Gastrocnemius medialis (tissue), 4 donors: ENCODE data around the gene FCRLB. TPM values are rescaled to one million over a fixed set of nuclear protein-coding genes. Genes with fewer than 3 reads are reported as not detected.

Experiments used
- ATAC-seq, 2 donors: fragments of 150-250 bp; one replicate each; pipeline ENCODE4 v1.9.1; 2016
- DNase-seq, 2 donors: peaks; one replicate each; pipeline ENCODE4 v3.0.0-alpha.2; 2019
- H3K27ac ChIP-seq, 4 donors: fragments of 200-600 bp; sonication (generic); 1 replicate in 1 of 4; 2 replicates in 3 of 4; pipeline ENCODE4 v1.5.1; 2016 to 2018; ENCODE audit warnings: mild to moderate bottlenecking in 2 of 4, moderate library complexity in 1 of 4
- H3K27me3 ChIP-seq, 3 donors: fragments of 200-600 bp; sonication (generic) in 2 of 3; 1 replicate in 1 of 3; 2 replicates in 2 of 3; pipeline versions ENCODE4 v1.5.1 to v1.6.0; 2016 to 2019; ENCODE audit warnings: mild to moderate bottlenecking in 1 of 3, moderate library complexity in 1 of 3
- H3K36me3 ChIP-seq, 2 donors: fragments of 200-600 bp; sonication (generic) in 1 of 2; one replicate each; pipeline ENCODE4 v1.5.1; 2017 to 2018
- H3K4me1 ChIP-seq, 2 donors: fragments of 200-600 bp; sonication (generic) in 1 of 2; one replicate each; pipeline ENCODE4 v1.5.1; 2016 to 2017; ENCODE audit warnings: mild to moderate bottlenecking in 2 of 2
- H3K4me3 ChIP-seq, 4 donors: fragments of 200-600 bp; sonication (generic) in 3 of 4; 1 replicate in 1 of 4; 2 replicates in 3 of 4; pipeline ENCODE4 v1.5.1; 2016 to 2019; ENCODE audit warnings: mild to moderate bottlenecking in 2 of 4
- H3K9me3 ChIP-seq, 3 donors: fragments of 200-600 bp; sonication (generic) in 2 of 3; 1 replicate in 1 of 3; 2 replicates in 2 of 3; pipeline ENCODE4 v1.5.1; 2016 to 2019
- CTCF ChIP-seq, 5 experiments: fragments of 450-650 bp in 3 of 5; fragments of 200-600 bp in 2 of 5; sonication (generic) in 2 of 5; IDR thresholded peaks in 4 of 5; conservative IDR thresholded peaks in 1 of 5; 1 replicate in 4 of 5; 2 replicates in 1 of 5; pipeline ENCODE4 v1.5.1; 2016 to 2019; ENCODE audit warnings: antibody characterized with exemption in 5 of 5, mild to moderate bottlenecking in 3 of 5, moderate library complexity in 3 of 5
- POLR2A ChIP-seq, 2 donors: fragments of 450-650 bp; IDR thresholded peaks; one replicate each; pipeline ENCODE4 v1.6.1; 2017; ENCODE audit warnings: antibody characterized with exemption in 2 of 2, mild to moderate bottlenecking in 2 of 2, moderate library complexity in 2 of 2
- in situ Hi-C, 4 donors: fragments of 200-750 bp; cut with MboI; loops; one replicate each; pipeline versions ENCODE4 v1.15.0 to v1.8.0; 2017; ENCODE audit warnings: low sequenced_read_pairs in 4 of 4
- intact Hi-C: fragments of 100-400 bp; cut with DNase I; formaldehyde crosslinking; loops from one replicate; pipeline ENCODE4 v1.15.1; 2023; ENCODE audit warnings: low total_unique reads
- total RNA-seq, 4 donors: library from RNA; depleted of rRNA; stranded (reverse); fragments of >200 nt; gene quantifications; one replicate each; pipeline versions ENCODE4 v1.1.0 to v1.2.3, GENCODE V29; 2016

FCRLB gene
- total RNA-seq, 4 donors from 2014 or later: not detected

GRCh38 chr1:161728376-161729226 is 7.3 kb downstream of the FCRLB start:
- H3K36me3 ChIP-seq: no peaks in the 10 kb centered on the region
- H3K27ac ChIP-seq: no peak overlapping the region
- no peak for ATAC-seq
- H3K4me1 ChIP-seq: peaks cover 1 to 14% of the 10 kb centered on the region in 2 donors
- H3K27me3 ChIP-seq: peaks cover 10 to 32% (median 10%) of the 10 kb centered on the region in 3 donors
- H3K9me3 ChIP-seq: no peaks in the 10 kb centered on the region
- H3K4me3 ChIP-seq: no peak overlapping the region
- in situ Hi-C loops (loop anchor here in 3 of 4 donors (25.0 kb wide), 2 partner anchors 116 to 516 kb away; partner anchors contain the start of genes APOA2 (in 2 of the 3), FCER1G (in 2 of the 3) and NDUFS2 (in 2 of the 3)), intact Hi-C loops (no loop called here)
- TF ChIP-seq POLR2A (IDR thresholded peaks at IDR 0.05): no peak
- TF ChIP-seq CTCF (IDR thresholded peaks at IDR 0.05 in 4 of 5, conservative IDR thresholded peaks at IDR 0.05 in 1 of 5): no peak
- DNase-seq: no peak

DNA sequence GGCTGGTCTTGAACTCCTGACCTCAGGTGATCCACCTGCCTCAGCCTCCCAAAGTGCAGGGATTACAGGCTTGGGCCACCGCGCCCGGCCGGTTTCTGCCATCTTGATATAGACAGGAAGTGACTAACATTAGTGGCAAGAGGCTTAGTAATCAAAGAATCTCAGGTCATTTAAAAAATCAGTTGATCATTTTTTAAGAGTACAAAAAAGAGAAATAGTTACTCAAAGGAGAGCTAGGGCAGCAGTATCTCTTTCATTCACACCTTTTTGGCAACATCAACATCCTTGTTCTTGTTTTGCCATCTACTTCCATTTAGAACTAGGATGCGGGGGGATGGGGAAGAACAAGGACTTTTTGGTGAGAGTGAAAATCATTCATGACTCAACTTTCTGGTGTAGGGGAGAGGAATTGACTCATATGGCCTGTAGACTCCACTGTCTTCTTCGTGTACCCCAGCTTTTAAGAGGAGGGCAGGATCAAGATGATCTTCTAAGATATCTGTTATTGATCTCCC is 8.8 kb downstream of the FCRLB start:
- ATAC-seq: no peak
- intact Hi-C loops: no loop called here
- H3K4me1 ChIP-seq: peaks cover 3 to 14% of the 10 kb centered on the region in 2 donors

GRCh38 chr1:161731241-161731640 is 9.9 kb downstream of the FCRLB start:
- in situ Hi-C loops (loop anchor here in 3 of 4 donors (10.0 to 25.0 kb wide), 3 partner anchors 119 to 519 kb away; partner anchors contain the start of genes APOA2 (in 2 of the 3), FCER1G (in 2 of the 3) and NDUFS2 (in 2 of the 3)), intact Hi-C loops (no loop called here)
- H3K4me3 ChIP-seq: no peak overlapping the region
- H3K36me3 ChIP-seq: no peaks in the 10 kb centered on the region
- DNase-seq (no peak), ATAC-seq (no peak)
- TF ChIP-seq CTCF (IDR thresholded peaks at IDR 0.05 in 4 of 5, conservative IDR thresholded peaks at IDR 0.05 in 1 of 5) (no peak), POLR2A (IDR thresholded peaks at IDR 0.05) (no peak)
- H3K27me3 ChIP-seq: peaks cover 0 to 18% (median 6%) of the 10 kb centered on the region in 3 donors
- no peaks in the 10 kb centered on the region for H3K9me3 ChIP-seq
- no peak overlapping the region for H3K27ac ChIP-seq
- peaks cover 3 to 5% of the 10 kb centered on the region in 2 donors for H3K4me1 ChIP-seq

More for the DNA sequence above, 8.8 kb downstream of the FCRLB start:
- Histone ChIP-seq H3K27me3 (peaks cover 5 to 26% (median 9%) of the 10 kb centered on the region in 3 donors), H3K27ac (no peak overlapping the region), H3K36me3 (no peaks in the 10 kb centered on the region), H3K4me3 (no peak overlapping the region), H3K9me3 (no peaks in the 10 kb centered on the region)
- DNase-seq: no peak
- TF ChIP-seq POLR2A (IDR thresholded peaks at IDR 0.05) (no peak), CTCF (IDR thresholded peaks at IDR 0.05 in 4 of 5, conservative IDR thresholded peaks at IDR 0.05 in 1 of 5) (no peak)
- in situ Hi-C loops: loop anchor here in 3 of 4 donors (10.0 to 25.0 kb wide), 3 partner anchors 118 to 518 kb away; partner anchors contain the start of genes APOA2 (in 2 of the 3), FCER1G (in 2 of the 3) and NDUFS2 (in 2 of the 3)

DNA sequence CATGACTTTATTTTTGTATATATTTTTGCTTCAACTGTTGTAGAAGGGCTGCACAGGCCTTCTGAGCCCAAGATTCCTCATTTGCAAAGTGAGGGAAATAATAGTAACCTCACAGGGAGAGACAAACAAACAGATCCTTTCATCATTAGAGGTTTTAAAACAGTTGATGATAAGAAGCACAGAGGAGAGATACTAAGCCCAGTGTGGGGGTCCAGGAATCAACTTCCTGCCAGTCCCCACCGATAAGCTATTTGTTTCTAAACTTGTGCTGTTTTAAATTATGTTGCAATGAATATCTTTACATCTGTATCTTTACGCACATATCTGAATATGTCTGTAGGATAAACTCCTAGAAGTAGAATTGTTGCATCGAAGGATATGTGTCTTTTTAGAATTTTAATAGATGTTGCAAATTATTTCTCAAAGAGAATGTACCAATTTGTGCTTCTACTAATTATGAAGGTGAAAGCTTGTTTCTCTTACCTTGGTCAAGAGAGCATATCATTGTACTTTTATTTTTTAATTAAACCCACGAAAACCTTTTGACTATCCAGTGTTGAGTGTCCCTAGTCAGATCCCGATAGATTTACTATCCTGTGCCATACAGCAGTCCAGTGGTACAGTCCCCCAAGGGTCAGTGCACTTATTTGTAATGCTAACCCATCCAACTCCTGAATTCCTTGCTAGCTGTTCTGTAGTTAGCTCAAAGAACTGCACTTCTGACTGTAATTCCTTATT is 10.8 kb downstream of the FCRLB start:
- peaks cover 0 to 11% (median 5%) of the 10 kb centered on the region in 3 donors for H3K27me3 ChIP-seq
- in situ Hi-C loops: loop anchor here in 3 of 4 donors (10.0 to 25.0 kb wide), 3 partner anchors 120 to 520 kb away; partner anchors contain the start of genes APOA2 (in 2 of the 3), FCER1G (in 2 of the 3) and NDUFS2 (in 2 of the 3)
- no peak overlapping the region for H3K4me3 ChIP-seq
- no peak for TF ChIP-seq POLR2A (IDR thresholded peaks at IDR 0.05)
- TF ChIP-seq CTCF (IDR thresholded peaks at IDR 0.05 in 4 of 5, conservative IDR thresholded peaks at IDR 0.05 in 1 of 5): no peak
- ATAC-seq (no peak), DNase-seq (no peak)
- H3K4me1 ChIP-seq: peaks cover 0 to 3% of the 10 kb centered on the region in 2 donors
- no peak overlapping the region for H3K27ac ChIP-seq
- no peaks in the 10 kb centered on the region for H3K9me3 ChIP-seq
- no peaks in the 10 kb centered on the region for H3K36me3 ChIP-seq
- intact Hi-C loops: no loop called here
